Activated naive CD4-positive, alpha-beta T cell treated with anti-CD3 and anti-CD28 coated beads, Interleukin-2, amount 50 U/mL, for 16 hours (primary cell): ENCODE measurements around the gene EPB41.
"Not testable (repeated sequence)": the region's sequence is repeated elsewhere in the genome, so short reads cannot be mapped to it uniquely, and the experiment has no call there.

Experiments
- DNase-seq: peaks from one replicate; pipeline ENCODE4 v3.0.0-alpha.2; 2020

Gene EPB41

GRCh38 chr1:29144178-29144577, 229.8 kb downstream of the EPB41 start:
- no peak for DNase-seq

GRCh38 chr1:29145739-29146437, 231.5 kb downstream of the EPB41 start:
- no peak for DNase-seq

DNA sequence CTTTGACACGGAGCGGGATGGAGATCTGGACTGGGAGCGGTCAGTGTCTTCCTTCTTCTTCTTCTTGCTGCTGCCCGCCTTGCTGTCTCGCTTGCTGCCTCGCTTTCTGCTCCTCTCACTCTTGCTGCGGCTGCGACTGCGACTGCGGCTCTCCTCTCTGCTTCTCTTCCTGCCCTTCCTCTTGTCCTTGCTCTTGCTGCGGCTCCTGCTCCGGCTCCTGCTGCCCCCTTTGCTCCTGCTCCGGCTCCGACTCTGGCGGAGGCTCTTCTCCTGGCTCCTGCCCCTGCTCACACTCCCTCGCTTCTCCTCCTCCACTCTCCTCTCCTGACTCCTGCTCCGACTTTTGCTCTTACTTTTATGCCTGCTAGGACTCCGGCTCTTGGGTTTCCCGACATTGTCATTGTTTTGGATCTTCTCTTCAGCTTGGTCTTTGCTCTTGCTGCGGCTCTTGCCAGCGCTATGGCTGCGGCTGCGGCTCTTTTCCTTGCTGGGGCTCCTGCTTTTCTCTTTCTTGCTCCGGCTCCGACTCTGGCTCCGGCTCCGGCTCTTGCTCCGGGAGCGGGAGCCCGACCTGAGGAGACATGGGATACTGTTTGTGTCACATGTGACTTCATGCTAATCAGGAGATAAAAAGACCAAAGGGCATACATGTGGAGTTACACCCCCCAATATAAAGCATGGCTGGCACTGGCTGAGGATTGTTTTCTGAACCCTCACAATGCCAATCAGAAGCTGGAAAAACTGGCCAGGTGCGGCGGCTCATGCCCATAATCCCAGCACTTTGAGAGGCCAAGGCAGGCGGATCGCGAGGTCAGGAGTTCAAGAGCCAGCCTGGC, 234.5 kb downstream of the EPB41 start:
- DNase-seq: no peak

DNA sequence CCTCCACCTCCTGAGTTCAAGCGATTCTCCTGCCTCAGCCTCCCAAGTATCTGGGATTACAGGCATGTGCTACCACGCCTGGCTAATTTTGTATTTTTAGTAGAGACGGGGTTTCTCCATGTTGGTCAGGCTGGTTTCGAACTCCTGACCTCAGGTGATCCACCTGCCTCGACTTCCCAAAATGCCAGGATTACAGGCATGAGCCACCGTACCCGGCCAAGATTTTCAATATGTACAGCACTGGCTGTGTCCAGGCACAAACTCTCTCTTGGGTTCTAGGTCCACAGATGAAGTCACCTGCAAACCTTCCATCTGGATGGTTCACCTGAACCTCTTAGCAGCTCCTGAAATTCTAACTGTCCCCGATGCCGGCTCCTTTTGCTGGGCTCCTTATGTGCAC, 236.0 kb downstream of the EPB41 start:
- not testable (repeated sequence) for DNase-seq

DNA sequence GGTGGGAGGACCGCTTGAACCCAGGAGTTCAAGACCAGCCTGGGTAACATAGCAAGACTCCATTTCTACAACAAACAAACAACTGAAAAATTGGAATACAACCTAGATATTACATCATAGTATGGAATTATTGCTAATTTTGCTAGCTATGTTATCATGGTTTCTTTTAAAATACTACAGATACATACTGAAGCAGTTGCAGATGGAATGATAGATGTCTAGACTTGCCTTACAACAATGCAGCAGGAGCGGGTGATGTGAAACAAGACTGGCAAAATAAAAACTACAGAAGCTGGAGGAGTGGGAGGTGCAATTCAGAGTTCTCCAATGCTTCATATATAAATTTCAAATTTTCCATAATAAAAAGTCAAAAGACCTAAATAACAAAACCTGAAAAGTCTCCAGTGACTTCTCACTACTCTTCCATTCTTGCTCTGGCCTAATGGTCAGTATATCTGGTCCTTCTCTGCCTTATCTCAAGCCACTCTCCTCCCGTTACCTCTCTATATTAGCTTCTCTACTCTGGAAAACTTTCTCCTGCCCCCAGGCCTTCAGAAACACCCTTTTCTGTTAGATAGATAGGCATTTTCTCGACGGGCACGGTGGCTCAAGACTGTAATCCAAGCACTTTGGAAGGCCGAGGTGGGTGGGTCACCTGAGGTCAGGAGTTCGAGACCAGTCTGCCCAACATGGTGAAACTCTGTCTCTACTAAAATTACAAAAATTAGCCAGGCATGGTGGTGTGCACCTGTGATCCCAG, 237.9 kb downstream of the EPB41 start:
- no peak for DNase-seq

GRCh38 chr1:29156543-29157268, 242.3 kb downstream of the EPB41 start:
- no peak for DNase-seq

- DNase-seq: no peak
Observed at GRCh38 chr1:29157269-29157601, 242.9 kb downstream of the EPB41 start.

GRCh38 chr1:29159773-29160172, 245.4 kb downstream of the EPB41 start:
- no peak for DNase-seq

- DNase-seq: no peak
Observed at GRCh38 chr1:29162025-29162424, 247.7 kb downstream of the EPB41 start.

GRCh38 chr1:29162476-29163138, 248.2 kb downstream of the EPB41 start:
- no peak for DNase-seq

GRCh38 chr1:29164588-29164987, 250.2 kb downstream of the EPB41 start:
- no peak for DNase-seq

- DNase-seq: no peak
Observed at GRCh38 chr1:29166291-29166878, 252.0 kb downstream of the EPB41 start.

GRCh38 chr1:29167904-29168303, 253.5 kb downstream of the EPB41 start:
- no peak for DNase-seq
